Endodermal cell (in vitro differentiated cells): Measurements from ENCODE around the gene HOXD10. TPM values are rescaled to one million over a fixed set of nuclear protein-coding genes. Genes with fewer than 3 reads are reported as not detected.

ENCODE experiments used
- DNase-seq: peaks from one replicate; pipeline ENCODE4 v3.0.0-alpha.2; 2017
- H3K27ac ChIP-seq: 2 replicates; pipeline ENCODE4 v1.5.1; 2013; ENCODE audit warnings: mild to moderate bottlenecking, low read depth, low read length, moderate library complexity
- H3K27me3 ChIP-seq: 2 replicates; pipeline ENCODE4 v1.6.1; 2013; ENCODE audit warnings: mild to moderate bottlenecking, low read length, moderate library complexity; ENCODE audit not compliant: insufficient read depth, control insufficient read depth, poor library complexity, severe bottlenecking
- H3K36me3 ChIP-seq: 2 replicates; pipeline ENCODE4 v1.7.0; 2013; ENCODE audit warnings: mild to moderate bottlenecking, low read length, moderate library complexity; ENCODE audit not compliant: control insufficient read depth, insufficient read depth
- H3K4me1 ChIP-seq: one replicate; pipeline ENCODE4 v1.7.0; 2013; ENCODE audit warnings: low read length; ENCODE audit not compliant: control insufficient read depth, insufficient read depth
- H3K4me3 ChIP-seq: 2 replicates; pipeline ENCODE4 v1.5.1; 2013; ENCODE audit warnings: mild to moderate bottlenecking, low read length, moderate library complexity
- H3K9ac ChIP-seq: 2 replicates; pipeline ENCODE4 v1.6.1; 2013; ENCODE audit warnings: mild to moderate bottlenecking, low read length, moderate library complexity; ENCODE audit not compliant: poor library complexity, severe bottlenecking; ENCODE audit errors: extremely low read depth
- H3K9me3 ChIP-seq: 2 replicates; pipeline ENCODE4 v1.6.1; 2013; ENCODE audit warnings: mild to moderate bottlenecking, low read length, moderate library complexity; ENCODE audit not compliant: control insufficient read depth
- H3K27ac Mint-ChIP-seq: 2 replicates; pipeline ENCODE4 v1.8.0; 2020; ENCODE audit warnings: mixed read lengths
- H3K27me3 Mint-ChIP-seq: 2 replicates; pipeline ENCODE4 v1.8.0; 2021; ENCODE audit warnings: mild to moderate bottlenecking, mixed read lengths; ENCODE audit not compliant: insufficient read depth
- H3K36me3 Mint-ChIP-seq: 2 replicates; pipeline ENCODE4 v1.8.0; 2020; ENCODE audit warnings: low read depth, mixed read lengths
- H3K4me1 Mint-ChIP-seq: 2 replicates; pipeline ENCODE4 v1.8.0; 2020; ENCODE audit warnings: mixed read lengths
- H3K4me3 Mint-ChIP-seq: 2 replicates; pipeline ENCODE4 v1.8.0; 2020; ENCODE audit warnings: mild to moderate bottlenecking, moderate library complexity, mixed read lengths
- H3K9me3 Mint-ChIP-seq: 2 replicates; pipeline ENCODE4 v1.8.0; 2020; ENCODE audit warnings: mild to moderate bottlenecking, mixed read lengths
- WGBS, 2 experiments: methylation state at CpG; one replicate each; pipeline versions ENCODE4 v1.1.5 to v1.1.7; 2013; ENCODE audit warnings: missing lambda C conversion rate in 2 of 2, mixed read lengths in 1 of 2; ENCODE audit not compliant: insufficient coverage in 1 of 2, insufficient read length in 1 of 2; 5-methylcytosine and 5-hydroxymethylcytosine counted together
- total RNA-seq, 2 donors: library from RNA; stranded (reverse); fragmentation: NEBNext Ultra II Directional in 1 of 2; extraction: Animal tissue kit (Norgen Biotek cat#: 25700) in 1 of 2; gene quantifications; 2 replicates in 1 of 2; 3 replicates in 1 of 2; pipeline ENCODE4 v1.2.1, GENCODE V29; 2021
- TF ChIP-seq, protein P1 (sequence below): fragments of 200-600 bp; sonication (generic); conservative IDR thresholded peaks from 2 replicates; pipeline ENCODE4 v1.5.0; 2021; ENCODE audit warnings: antibody characterized with exemption, mild to moderate bottlenecking

The HOXD10 gene
- total RNA-seq, 2 donors from 2014 or later: not detected

DNA sequence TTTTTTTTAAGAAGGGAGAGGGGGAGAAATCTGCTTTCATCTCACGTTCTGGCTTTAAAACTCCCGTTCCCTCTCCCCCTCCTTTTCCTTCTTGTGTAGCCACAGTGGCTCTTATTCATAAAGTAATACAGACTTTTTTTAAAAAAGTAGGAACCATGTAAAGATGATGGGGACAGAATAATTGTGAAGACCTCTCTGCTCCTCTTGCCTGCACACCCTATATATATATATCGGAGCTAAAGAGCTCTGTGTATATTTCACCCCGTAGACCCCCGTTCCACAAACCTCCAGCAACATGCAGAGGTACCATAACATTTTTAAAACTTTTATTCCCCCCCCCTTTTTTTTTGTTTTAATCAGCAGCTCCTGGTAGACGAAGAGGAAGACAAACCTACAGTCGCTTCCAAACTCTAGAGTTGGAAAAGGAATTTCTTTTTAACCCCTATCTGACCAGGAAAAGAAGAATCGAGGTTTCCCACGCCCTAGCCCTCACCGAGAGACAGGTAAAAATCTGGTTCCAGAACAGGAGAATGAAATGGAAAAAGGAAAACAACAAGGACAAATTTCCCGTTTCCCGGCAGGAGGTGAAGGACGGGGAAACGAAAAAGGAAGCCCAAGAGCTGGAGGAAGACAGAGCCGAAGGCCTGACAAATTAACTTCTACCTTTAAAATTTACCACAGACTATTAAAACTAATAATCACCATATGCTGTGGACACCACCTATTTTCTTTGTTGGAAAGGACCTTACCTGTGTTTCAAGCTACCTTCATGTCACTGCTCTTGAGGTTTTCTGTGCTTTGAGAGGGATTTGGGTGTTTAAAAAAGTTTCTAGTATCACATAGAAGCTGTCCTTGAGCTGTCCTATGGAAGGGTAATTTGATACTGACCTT lies 14.6 kb downstream of the HOXD10 start:
- Histone ChIP-seq H3K4me1 (no peaks in the 10 kb centered on the region), H3K9ac (no peak overlapping the region), H3K27ac (no peak overlapping the region), H3K9me3 (no peaks in the 10 kb centered on the region), H3K27me3 (peaks cover 100% of the 10 kb centered on the region), H3K4me3 (no peak overlapping the region), H3K36me3 (no peaks in the 10 kb centered on the region)
- Mint-ChIP-seq H3K36me3 (no peaks in the 10 kb centered on the region), H3K27ac (no peak overlapping the region), H3K4me3 (no peak overlapping the region), H3K9me3 (no peaks in the 10 kb centered on the region), H3K27me3 (peaks cover 96% of the 10 kb centered on the region), H3K4me1 (peaks cover 12% of the 10 kb centered on the region)
- TF ChIP-seq, protein P1, sequence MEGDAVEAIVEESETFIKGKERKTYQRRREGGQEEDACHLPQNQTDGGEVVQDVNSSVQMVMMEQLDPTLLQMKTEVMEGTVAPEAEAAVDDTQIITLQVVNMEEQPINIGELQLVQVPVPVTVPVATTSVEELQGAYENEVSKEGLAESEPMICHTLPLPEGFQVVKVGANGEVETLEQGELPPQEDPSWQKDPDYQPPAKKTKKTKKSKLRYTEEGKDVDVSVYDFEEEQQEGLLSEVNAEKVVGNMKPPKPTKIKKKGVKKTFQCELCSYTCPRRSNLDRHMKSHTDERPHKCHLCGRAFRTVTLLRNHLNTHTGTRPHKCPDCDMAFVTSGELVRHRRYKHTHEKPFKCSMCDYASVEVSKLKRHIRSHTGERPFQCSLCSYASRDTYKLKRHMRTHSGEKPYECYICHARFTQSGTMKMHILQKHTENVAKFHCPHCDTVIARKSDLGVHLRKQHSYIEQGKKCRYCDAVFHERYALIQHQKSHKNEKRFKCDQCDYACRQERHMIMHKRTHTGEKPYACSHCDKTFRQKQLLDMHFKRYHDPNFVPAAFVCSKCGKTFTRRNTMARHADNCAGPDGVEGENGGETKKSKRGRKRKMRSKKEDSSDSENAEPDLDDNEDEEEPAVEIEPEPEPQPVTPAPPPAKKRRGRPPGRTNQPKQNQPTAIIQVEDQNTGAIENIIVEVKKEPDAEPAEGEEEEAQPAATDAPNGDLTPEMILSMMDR: no peak
- no peak for DNase-seq
- 13 to 17% methylated on average over 10 to 13 of the region's 15 CpGs for WGBS, 2 experiments

DNA sequence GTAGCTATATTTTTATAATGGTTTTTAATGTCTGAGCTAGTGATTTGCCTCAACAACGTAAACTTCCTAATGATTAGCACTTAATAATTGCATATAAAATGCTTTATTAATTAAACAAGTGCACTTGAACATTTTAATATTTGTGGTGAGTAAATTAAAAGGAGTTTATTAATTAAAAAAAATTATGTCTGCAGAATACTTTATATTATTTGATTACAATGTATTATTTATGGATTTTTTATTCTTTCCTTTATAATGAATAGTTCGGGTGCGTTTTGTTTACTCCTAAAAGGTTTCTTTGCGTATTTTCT lies 15.2 kb downstream of the HOXD10 start:
- peaks cover under 1% of the 10 kb centered on the region for H3K4me1 ChIP-seq
- peaks cover 12% of the 10 kb centered on the region for H3K4me1 Mint-ChIP-seq
- H3K36me3 Mint-ChIP-seq: no peaks in the 10 kb centered on the region
- TF ChIP-seq, protein P1: no peak
- no peaks in the 10 kb centered on the region for H3K36me3 ChIP-seq
- H3K9me3 ChIP-seq: no peaks in the 10 kb centered on the region
- H3K27me3 ChIP-seq: peaks cover 100% of the 10 kb centered on the region
- H3K9ac ChIP-seq: no peak overlapping the region
- no peak overlapping the region for H3K27ac ChIP-seq
- DNase-seq: no peak
- no peak overlapping the region for H3K4me3 Mint-ChIP-seq
- H3K27me3 Mint-ChIP-seq: peaks cover 96% of the 10 kb centered on the region
- no peaks in the 10 kb centered on the region for H3K9me3 Mint-ChIP-seq
- no peak overlapping the region for H3K4me3 ChIP-seq
- WGBS, 2 experiments: 30% methylated on average over 3 of the region's 4 CpGs; no CpG with 5 or more reads in 1 of the 2 experiments
- H3K27ac Mint-ChIP-seq: no peak overlapping the region

- H3K4me3 ChIP-seq: no peak overlapping the region
- Mint-ChIP-seq H3K4me1 (peaks cover 12% of the 10 kb centered on the region), H3K9me3 (no peaks in the 10 kb centered on the region), H3K4me3 (no peak overlapping the region), H3K36me3 (no peaks in the 10 kb centered on the region), H3K27me3 (peaks cover 96% of the 10 kb centered on the region), H3K27ac (no peak overlapping the region)
- no peak overlapping the region for H3K9ac ChIP-seq
- no peak overlapping the region for H3K27ac ChIP-seq
- peaks cover 100% of the 10 kb centered on the region for H3K27me3 ChIP-seq
- H3K36me3 ChIP-seq: no peaks in the 10 kb centered on the region
- no peaks in the 10 kb centered on the region for H3K9me3 ChIP-seq
- H3K4me1 ChIP-seq: peaks cover 3% of the 10 kb centered on the region
- DNase-seq: peak; percentile 53
- TF ChIP-seq, protein P1: no peak
- 2 to 4% methylated on average over 21 to 33 of the region's 33 CpGs for WGBS, 2 experiments
These were observed 15.9 kb downstream of the HOXD10 start for GRCh38 chr2:176132205-176133171.
